ENCODE results near the gene RHOG.

The RHOG gene

DNA sequence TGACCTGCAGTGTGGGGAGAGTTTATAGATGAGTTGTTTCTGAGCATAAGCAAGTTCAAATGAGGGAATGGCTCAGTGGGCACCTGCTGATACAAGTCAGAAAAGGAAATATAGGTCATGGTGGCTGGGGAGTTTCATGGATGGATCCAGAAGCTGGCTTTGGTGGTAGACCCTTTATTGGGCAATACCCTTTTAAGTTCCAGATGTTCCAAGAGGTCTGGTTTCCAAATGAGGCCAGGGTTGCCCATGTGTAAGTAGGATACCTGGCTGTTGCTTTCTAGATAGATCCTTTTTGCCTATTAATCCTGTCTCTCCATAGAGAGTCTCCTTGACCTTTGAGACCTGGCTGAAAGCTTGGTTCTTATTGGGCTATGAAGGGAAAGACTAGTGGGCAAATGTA is 16.9 kb upstream of the RHOG start:
- no peak for DNase-seq

DNA sequence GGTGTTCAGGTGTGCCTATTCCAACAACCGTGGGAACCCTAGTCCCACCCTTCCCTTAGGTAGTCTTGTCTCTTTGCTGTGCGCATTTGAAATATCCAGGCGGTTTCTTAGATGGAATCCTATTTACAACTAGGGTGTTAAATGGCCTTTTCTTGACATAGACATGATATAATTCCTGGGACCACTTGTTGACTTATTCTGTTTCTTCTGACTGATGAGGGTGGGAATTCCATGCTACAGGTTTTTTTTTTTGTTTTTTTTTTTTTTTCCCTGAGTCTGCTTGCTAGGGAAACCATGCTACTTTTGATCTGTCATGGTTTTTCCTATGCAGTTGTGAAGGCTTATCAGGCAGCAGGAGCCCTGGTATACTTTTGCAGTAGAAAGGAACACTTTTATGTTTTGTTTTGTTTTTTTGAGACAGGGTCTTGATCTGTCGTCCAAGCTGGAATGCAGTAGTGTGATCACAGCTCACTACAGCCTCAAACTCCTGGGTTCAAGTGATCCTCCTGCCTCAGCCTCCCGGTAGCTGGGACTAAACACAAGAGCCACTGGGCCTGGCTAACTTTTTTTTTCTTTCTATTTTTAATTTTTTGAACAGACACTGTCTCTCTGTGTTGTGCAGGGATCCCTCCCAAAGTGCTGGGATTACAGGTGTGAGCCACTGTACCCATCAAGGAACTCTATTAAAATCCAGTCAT is 16.2 kb upstream of the RHOG start:
- DNase-seq = no peak

DNA sequence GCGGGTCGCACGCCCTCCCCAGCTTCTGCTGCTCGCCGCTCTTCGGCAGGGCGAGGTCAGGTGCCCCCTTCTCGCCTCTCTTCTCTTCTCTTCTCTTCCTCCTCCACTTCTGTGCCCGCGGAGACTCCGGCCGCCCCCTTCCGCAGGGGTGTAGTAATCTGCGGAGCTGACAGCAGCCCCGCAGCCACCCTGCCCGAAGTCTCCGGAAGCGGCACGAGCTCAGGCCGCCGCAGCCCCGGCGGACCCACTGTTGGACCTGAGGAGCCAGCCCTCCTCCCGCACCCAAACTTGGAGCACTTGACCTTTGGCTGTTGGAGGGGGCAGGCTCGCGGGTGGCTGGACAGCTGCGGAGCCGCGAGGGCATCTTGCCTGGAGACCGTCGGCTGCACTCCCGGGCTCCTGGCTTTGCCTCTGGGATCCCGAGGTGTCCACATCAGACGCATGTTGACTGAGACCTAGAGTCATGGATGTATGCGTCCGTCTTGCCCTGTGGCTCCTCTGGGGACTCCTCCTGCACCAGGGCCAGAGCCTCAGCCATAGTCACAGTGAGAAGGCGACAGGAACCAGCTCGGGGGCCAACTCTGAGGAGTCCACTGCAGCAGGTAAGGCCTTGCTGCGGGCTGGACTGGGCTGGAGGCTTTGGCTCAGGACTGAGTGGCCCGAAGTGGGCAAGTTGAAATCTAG is 15.2 kb upstream of the RHOG start:
- DNase-seq = no peak

DNA sequence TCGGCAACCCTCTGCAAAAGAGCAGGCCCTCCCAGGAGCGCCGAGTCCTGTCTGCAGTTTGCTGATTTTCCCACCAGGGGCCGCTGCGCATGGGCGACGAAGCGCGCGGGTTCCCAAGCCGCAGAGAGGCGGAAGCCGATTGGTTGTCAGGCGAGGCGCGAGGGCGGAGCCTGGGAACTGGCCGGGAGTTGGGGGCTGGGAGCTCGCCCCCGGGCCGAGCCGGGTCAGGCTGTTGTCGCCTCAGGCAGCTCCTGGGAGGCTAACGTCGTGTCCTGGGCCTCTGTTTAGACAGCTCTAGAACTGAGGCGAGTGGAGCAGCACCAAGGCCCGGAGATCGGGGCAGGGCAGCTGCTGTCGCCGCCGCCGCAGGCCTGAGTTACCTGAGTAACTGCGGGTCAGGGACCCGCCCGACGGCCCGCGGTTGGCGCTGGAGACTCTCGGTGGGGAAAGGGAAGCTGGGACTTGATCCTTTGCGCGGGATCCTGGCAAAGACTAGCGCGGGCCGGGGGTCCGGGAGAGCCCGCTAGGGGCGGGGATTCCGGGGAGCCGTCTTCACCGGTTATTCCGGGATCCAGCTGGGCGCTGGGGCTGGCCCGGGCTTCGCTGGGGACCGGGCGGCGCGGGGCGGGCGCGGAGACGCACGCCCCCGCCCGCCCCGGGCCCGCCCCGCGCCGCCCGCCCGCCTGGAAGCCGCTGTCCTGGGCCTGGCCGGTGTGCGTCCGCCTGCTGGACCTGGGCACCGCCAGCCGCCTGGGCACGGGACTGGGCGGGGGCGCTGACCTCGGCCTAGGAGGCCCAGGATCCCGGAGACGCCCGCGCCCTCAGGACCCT is 14.4 kb upstream of the RHOG start, which contains the start of gene STIM1:
TSS of gene STIM1 (plus strand) at position 688 of the 831 bp plus-strand sequence. CDS start 607 bp downstream, outside the sequence.
- peak; percentile 89 for DNase-seq

DNA sequence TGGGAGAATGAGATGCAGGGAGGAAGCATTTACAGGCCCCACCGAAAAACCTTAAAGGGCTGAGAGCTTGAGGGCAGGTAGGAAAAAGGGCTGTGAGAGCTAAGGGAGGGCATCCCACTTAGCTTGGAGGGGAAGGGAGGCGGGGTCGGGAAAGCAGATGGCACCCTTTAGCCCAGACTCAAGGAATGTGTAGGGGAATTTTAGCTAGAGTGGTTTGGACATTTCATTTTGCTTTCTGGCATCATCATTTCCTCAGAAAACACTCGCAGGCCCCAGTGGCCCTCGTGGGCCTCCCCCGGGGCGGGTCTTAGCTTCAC is 13.9 kb upstream of the RHOG start:
- no peak for DNase-seq

DNA sequence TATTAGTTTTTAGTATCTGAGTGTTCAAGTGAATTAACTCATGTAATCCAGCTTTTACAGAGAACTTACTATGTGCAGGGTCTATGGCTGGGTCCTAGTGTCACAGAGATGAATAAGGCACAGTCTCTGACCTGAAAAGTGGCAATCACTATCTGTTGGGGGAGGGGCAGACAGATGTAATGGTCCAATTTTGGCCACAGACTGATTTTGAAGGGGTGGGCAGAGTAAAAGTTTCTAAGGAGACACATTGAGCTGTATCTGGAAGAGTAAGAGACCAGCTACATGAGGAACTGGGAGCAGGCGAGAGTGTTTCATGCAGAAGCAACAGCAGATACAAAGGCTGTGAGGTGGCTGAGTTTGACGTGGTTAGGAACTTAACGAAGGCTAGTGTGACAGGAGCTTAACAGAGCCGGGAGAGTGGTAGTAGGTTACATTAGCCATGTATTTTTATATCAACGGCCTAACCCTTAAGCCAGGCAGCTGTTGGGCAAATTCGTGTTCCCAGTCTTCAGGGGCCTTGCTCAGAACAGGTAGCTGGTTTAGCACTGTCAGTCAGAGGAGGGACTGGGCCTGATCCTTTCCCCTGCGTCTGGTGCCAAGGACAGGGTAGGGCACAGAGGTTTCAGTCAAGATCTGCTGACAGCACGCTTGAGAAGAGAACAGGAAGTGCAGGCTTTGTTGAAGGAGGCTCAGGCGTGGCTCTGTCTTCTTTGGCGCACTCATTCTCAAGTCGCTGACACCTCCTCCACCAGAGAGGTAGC is 13.3 kb upstream of the RHOG start:
- no peak for DNase-seq

DNA sequence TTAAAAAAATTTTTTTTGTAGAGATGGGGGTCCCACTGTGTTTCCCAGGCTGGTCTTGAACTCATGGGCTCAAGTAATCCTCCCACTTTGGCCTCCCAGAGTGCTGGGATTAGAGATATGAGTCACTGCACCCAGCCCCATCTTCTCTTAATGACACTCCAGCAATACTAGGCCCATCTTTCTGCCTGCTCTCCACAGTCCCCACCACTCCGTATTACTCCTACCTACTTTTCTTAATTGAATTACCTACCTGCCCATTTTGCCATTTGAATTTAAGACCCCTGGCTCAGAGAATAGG is 12.7 kb upstream of the RHOG start:
- DNase-seq = no peak

DNA sequence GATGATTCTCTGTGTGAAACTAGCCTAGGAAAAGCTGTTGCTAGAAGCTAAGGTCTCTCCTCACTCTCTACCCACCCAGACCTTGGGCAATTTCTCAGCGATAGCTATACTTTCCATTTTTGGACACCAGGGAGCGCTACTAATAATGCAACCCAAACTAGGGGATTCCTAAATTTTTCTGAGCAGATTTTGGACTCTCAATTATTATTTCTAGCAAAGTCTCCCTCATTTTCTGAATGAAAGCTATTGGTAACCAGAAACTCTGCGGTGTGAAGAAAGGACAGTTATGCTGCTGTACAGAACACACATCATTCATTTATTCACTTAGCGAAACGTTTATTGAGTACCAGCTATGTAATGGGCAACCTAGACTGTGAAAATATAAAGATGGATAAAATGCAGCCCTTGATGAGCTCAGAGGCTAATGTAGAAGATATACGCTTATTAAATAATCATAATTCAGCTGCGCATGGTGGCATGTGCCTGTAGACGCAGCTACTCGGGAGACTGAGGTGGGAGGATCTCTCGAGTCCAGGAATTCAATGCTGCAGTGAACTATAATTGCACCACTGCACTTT is 8.6 kb upstream of the RHOG start:
- DNase-seq = no peak

DNA sequence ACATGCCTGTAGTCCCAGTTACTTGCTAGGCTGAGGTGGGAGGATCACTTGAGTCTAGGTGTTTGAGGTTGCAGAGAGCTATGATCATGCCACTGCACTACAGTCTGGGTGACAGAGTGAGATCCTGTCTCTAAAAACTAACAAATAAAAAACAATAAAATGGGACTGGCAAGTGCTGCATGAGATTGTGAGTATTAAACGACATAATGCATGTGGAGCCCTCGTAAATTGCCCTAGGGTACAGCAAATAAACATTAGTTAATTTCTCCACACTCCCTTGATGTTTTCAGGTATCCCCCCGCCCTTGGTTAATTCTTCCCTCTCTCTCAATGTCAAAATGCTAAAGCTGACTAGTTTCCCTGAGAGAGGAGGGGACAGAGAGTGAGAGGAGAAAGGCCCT is 4.9 kb upstream of the RHOG start:
- no peak for DNase-seq

DNA sequence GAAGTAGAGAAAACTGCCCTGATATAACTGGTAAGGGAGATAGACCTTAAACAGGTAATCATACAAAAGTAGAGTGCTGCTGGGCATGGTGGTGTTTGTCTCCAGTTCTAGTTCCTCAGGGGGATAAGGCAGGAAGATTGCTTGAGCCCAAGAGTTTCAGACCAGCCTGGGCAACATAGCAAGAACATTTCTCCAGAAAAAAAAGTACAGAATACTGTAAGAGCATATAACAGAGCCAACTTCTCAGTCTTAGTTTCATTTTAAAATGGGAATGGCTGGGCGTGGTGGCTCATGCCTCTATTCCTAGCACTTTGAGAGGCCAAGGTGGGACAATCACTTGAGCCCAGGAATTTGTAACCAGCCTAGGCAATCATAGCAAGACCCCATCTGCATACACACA is 4.5 kb upstream of the RHOG start:
- no peak for DNase-seq

DNA sequence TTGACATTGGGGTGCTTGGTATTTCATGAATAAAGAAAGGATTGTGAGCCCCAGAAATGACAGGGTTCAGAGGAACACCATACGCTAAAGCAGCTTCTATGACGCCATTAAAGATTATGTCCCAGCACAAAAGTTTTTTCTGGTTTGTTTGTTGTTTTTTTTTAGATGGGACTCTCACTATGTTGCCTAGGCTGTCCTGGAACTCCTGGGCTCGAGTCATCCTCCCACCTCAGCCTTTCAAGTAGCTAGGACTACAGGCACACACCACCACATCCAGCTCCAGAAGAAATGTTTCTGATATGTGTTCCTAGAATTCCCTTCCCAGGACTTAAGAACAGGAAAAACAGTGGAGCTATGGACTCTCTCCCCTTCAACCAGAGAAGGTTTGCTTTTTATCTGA is 2.6 kb upstream of the RHOG start:
- DNase-seq = no peak

DNA sequence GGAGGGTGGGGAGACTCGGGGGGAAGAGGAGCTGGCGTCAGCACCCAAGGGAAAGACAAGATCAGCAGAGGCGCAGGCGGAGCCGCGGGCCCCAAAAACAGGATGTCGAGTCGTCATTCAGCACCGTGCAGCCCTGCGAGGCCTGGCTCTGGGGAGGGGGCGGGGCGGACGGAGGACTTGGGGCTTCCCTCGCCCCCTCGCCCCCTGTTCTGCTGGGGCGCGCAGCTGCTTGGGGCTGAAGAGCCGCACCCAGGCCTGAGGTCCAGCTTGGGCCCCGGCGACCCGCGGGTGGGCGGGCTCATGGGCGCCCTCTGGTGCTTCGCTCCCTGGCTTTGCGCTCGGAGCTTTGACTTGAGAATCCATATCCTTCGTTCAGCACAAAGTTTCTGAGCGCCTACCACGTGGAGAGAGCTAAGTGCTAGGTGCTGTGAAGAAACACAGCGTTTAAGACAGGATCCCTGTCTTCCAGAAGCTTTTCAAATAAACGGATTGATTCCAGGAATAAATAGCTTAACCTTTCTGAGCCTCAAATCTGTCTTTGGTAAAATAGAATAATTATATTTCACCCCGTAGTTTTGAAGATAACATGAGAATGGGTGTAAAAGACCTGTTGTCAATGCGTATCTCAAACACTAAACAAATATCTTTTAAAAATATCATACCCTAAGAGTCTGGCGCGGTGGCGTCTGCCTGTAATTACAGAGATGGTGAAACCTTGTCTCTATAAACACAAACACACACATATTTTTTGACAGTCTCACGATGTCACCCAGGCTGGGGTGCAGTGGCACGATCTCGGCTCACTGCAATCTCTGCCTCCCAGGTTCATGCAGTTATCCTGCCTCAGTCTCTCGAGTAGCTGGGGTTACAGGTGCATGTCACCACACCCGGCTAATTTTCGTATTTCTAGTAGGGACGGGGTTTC is 929 bp upstream of the RHOG start:
- peak; percentile 66 for DNase-seq

DNA sequence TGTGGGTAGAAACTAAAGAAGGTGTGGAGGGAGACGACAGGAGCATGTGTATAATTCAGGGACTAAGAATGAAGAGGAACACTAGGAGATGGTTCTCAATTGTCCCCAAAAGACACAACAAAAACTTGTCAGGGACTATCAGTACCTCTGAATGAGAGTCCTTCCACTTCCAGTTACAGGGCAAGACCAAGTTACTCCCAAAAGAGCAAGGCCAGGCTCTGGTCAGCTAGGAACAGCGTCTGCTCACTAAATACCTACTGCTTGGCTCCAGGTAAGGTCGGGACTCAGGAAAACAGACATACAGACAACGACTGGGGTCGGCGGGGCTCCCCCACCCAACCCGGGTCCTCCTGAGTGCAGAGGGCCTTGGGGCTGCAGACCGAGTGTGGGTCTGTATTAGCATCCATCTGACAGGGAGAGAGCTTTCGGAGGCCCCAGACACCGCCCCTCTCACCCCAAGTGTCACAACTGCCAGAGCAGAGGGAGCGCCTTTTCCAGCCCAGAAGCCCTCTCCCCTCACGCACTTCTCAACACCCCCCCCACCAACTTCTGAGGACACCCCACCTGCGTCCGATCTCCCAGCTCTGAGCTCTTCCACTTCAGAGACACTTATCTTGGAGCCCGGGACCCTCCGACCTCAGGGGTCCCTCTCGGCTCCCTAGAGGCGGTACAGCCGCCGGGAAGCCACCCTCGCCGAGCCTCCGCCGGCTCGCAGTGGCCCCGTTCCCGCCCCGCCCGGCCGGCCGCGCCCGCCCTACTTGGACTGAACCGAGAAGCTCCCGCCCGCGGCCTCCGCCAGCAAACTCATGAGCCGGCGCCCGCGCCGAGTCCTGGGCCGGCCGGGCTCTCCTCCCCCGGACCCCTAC is 522 bp downstream of the RHOG start:
- no peak for DNase-seq

DNA sequence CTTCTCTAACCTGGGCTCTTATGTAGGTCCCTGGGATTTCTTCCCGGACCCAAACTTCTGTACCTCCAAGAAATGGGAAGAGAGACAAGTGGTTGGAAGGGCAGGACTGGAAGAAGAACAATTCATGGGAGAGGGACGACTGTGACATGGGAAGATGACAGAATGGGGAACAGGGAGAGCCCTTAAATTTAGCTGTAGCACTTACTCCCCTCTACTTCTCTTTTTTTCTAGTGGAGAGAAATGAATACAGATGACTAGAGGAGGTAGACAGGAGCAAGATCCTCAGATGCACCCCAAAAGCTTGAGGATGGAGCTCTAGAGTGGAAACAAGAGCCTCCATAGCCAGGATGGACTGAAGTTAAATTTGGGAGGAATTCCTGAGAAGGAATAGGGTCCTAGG is 2.3 kb downstream of the RHOG start:
- no peak for DNase-seq

DNA sequence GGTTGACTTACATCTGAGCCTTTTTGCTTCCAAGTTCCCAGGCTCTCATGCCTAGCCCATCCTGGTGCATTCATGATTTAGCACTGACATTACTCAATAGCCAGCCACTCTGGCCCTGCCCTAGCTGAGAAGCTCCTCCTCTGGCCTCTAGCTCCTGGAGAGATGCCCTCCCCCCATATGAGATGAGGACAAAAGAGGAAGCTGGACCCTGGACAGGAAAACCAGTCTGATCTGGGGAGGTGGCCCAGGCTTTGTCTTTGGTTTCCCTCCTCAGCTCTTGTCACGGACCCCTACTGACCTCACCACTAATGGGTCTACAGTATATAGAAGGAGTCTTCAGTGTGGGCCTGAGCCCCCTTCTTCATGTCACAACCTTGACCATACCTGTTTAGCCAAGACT is 3.0 kb downstream of the RHOG start:
- DNase-seq = no peak

DNA sequence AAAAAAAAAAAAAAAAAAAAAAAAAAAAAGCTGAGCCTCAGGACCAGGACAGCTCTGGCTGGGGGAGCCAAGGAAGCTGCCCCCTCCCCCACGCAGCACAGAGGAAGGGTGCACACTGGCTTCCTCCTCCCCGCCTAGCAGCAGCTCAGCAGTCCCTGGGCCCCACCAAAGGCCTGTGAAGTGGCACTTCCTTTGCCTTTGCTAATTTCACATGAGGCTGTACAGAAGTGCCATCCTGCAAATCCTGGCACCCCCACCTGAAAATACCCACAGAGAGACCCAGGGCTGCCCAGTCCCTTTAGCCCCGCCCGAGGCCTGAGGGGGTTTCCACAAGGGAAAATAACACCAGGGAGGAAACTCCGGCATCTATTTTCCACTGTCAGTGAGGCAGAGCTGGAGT is 3.9 kb downstream of the RHOG start:
- no peak for DNase-seq

DNA sequence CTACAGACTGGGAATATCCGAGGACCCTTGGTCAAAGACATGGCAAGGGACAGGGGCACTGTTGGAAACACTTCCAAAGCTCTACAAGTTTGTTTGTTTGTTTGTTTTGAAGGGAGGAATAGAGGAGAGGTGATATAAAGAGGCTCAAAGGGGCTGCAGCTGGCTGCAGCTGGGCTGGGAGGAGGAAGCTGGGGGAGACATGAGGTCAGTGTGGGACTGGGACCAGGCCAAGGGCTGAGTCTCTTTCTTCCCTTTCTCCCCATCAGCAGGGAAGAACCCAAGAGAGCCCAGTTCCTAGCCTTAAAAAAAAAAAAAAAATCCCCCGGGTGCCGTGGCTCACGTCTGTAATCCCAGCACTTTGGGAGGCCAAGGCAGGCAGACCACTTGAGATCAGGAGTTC is 5.0 kb downstream of the RHOG start:
- DNase-seq = no peak

DNA sequence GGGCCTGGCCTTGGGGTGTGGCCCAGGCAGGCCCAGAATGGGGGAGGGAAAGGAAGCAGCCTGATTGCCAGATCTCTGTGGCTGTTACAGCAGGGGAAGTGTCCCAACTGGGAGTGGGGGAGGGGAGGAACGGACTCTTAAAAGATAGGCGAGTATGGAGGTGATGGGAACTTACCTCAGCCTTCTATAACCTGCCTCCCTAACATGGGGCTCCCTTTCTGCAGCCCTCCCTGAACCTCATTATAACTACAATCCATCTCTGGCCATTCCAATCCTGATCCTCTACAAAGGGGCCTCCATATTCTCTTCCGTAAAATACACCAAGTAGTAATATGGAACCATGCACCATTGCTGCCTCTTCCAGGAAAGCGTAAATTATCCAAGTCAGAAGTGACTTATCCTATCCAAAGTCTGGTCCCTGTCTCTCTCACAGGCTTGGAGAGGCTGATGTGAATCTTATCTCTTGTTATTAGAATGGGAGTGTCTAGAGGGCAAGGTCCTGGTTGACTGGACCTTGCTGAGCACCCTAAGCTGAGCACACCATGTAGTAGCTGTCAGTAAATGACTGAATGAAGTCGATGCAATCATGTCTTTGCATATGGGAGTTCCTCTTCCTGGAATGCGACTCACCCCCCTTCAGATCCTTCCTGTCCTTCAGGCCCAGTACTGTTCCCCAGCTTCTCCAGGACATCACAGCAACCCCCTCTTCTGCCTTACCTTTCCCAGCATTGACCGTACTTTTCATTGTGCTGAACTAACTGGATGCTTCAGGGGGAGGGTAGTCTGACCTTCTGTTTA is 5.9 kb downstream of the RHOG start:
- DNase-seq = no peak

DNA sequence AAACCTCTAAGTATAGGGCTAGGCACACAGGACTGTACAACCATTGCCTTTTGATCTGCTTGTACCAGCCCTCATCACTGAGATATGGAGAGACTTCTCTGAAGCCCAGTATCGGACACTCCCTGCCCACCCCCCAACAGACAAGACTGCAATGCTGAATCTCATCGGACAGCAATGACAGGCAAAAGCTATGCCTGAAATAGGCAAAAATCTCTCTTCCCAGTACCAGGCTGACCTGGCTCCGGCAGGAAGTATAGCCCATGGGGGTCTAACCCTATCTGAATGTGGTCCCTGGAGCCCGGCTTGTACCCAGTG is 6.5 kb downstream of the RHOG start:
- DNase-seq = no peak

DNA sequence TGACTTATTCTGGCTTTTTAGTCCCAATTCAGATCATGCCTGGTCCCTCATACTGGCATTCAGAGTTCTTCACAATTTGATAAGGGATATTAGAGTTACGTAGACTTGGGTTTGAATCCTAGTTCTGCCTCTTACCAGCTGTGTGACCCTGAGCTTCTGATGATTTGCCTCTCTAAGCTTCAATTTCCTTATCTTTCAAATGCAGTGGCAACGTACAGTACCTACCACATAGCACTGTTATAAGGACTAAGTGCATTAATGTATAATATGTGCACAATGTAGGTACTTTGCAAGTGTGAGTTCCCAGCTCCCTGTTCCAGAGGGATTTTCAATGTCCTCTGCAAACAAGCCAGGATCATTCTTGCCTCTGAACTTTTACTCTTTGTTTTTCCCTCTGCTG is 7.3 kb downstream of the RHOG start:
- DNase-seq = no peak
